ENCODE results near the gene UBE2D2. TPM values are rescaled to one million over a fixed set of nuclear protein-coding genes. Genes with fewer than 3 reads are reported as not detected.

The UBE2D2 gene
- polyA plus RNA-seq, 2 of the 4 experiments (the other 2 are of a cell fraction), result 74.8 to 115 TPM

DNA sequence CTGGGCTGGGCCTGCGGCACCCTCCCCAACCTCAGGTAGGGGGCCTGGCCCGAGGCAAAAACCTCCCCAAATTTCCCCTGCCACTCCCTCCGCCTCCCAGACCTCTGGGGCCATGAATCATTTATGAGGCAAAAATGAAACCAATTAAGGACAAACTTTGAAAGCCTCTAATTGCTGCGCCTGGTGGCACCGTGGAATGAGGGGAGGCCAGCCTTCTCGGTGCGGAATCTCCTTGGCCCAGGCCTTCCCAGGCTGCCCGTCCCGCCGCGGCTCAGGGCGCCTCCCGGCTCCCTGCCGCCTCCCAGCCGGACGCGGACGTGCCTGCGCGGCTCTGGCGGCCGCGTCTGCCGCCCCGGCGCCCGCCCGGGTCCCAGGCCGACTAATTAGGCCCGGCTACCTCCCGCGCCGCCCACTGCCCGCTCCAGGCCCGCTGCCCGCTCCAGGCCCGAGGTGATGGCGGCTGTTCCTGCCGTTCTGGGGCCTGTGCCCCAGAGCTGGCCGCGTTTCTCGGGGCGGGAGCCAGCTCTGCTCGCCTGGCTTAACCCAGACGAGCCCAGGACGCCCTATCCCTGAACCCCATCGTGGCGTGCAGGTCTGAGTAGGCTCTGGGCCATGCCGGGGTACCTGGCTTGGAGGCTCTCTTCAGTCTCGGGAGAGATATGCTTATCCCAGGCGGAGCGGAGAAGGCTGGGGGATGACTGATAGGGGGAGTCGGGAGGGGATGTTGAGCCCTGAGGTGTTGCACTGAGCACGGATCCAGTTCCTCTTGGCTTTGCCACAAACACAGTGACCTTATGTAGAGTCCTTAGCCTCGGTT lies 107.1 kb downstream of the UBE2D2 start (continued):
- no peak for TF ChIP-seq ZC3H11A (IDR thresholded peaks at IDR 0.05)
- no peak for TF ChIP-seq RCOR1 (IDR thresholded peaks at IDR 0.05; ENCODE audit: low read depth, low read length)

DNA sequence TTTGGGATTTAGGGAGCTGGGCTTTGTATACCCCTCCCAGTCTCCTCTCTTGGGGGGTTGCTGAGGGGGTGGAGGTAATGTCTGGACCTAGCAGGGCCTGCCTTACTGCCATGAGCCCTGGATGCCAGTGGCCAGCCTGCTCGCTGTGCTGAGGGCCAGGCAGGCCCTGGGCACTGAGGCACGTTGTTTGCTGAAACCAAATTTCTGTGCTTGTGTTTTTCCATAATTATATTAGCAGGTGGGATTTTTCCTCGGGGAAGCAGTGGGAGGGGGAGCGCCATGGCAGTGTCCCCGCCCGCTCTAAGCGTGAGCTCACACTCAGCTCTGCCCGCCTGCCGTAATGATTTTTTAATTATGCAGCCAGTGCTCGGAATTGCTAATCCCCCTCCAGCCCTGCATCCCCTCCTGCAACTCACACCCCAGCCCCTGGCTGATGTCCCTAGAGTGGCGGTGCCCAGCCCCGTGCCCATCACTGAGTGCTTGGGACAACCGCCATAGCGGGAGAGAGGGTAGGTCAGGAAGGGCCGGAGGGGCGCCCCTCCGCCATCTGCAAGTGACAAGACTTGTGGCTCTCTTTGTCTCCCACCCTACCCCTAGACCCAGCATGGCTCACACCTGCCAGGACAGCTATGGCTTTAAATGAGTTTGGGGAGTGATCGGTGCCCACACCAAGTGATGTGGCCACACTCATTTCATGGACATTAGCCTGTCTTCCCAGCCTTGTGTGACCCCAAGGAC lies 108.0 kb downstream of the UBE2D2 start:
- ChIA-PET CTCF (interaction anchor here (0.9 to 5.1 kb wide), 6 partner anchors 9 to 97 kb away, joined by 4 to 16 read pairs (median 6); partner anchors contain the start of gene CXXC5), POLR2A (interaction anchor here (1.4 kb wide), 1 partner anchor 10 kb away, joined by 3 read pairs; no protein-coding TSS in a partner anchor)
- WGBS (ENCODE audit: missing lambda C conversion rate), result 91% methylated on average over 18 of the region's 18 CpGs
- FAIRE-seq, result no peak
- TF ChIP-seq BHLHE40 (IDR thresholded peaks at IDR 0.05; ENCODE audit: low read depth, low read length) (no peak), GATA3 (IDR thresholded peaks at IDR 0.05; ENCODE audit: borderline replicate concordance) (no peak), NFE2L2 (conservative IDR thresholded peaks at IDR 0.05; ENCODE audit: low read length) (no peak)
- TF ChIP-seq, protein P1, sequence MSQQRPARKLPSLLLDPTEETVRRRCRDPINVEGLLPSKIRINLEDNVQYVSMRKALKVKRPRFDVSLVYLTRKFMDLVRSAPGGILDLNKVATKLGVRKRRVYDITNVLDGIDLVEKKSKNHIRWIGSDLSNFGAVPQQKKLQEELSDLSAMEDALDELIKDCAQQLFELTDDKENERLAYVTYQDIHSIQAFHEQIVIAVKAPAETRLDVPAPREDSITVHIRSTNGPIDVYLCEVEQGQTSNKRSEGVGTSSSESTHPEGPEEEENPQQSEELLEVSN (IDR thresholded peaks at IDR 0.05; ENCODE audit: borderline replicate concordance, low read depth), result no peak
- DNase-seq (ENCODE audit: low read depth in 1 of 2, low spot score in 1 of 2), result no peak
- no peaks in the 10 kb centered on the region for H3K9me3 ChIP-seq
- peak overlapping the region; percentile 82 for H3K4me2 ChIP-seq
- H3K27ac ChIP-seq, result peak overlapping the region; percentile 79 to 98; a peak in 5 of 6 replicates
- peaks cover 33% of the 10 kb centered on the region for H3K4me1 ChIP-seq
- H3K4me3 ChIP-seq, result no peak overlapping the region
- no peak for ATAC-seq

DNA sequence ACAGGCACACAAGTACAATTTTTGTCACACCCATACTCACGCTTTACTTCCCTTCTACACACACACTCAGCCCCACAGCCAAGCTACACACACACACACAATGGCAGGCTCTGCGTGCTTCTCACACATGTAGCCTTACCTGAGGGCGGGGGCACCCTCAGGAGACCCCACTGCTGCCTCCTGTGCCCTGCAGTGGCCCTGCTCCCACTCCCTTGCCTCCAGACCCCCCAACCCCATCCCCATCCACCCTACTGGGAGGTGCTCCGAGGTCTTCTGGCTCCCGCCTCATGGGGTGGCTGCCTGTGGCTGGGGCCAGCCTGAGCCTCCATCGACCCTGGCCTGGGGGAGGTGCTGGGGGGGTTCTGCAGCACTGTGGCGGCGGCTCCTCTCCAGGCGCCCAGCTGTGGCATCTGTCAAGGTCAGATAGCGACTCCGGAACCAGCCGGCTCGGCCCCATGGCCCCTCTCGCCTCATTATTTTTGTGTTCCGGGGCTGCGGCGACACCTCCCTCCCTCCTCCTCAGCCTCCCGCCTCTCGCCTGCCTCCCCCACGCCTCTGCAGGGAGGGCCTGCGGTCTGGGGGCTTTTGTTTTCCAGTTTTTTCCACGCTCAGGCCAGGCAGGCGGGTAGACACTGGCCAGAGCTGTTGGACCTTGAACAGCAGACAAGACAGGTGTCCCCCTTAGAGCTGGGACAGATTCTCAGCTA lies 108.7 kb downstream of the UBE2D2 start:
- Histone ChIP-seq H3K4me2 (no peak overlapping the region), H3K4me3 (no peak overlapping the region), H3K27ac (peak overlapping the region in 1 of 2 experiments; percentile 31; a peak in 1 of 6 replicates), H3K9me3 (no peaks in the 10 kb centered on the region), H3K4me1 (peaks cover 35% of the 10 kb centered on the region)
- no peak for ATAC-seq
- TF ChIP-seq, protein P2, sequence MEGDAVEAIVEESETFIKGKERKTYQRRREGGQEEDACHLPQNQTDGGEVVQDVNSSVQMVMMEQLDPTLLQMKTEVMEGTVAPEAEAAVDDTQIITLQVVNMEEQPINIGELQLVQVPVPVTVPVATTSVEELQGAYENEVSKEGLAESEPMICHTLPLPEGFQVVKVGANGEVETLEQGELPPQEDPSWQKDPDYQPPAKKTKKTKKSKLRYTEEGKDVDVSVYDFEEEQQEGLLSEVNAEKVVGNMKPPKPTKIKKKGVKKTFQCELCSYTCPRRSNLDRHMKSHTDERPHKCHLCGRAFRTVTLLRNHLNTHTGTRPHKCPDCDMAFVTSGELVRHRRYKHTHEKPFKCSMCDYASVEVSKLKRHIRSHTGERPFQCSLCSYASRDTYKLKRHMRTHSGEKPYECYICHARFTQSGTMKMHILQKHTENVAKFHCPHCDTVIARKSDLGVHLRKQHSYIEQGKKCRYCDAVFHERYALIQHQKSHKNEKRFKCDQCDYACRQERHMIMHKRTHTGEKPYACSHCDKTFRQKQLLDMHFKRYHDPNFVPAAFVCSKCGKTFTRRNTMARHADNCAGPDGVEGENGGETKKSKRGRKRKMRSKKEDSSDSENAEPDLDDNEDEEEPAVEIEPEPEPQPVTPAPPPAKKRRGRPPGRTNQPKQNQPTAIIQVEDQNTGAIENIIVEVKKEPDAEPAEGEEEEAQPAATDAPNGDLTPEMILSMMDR (IDR thresholded peaks at IDR 0.05), result no peak
- TF ChIP-seq HDAC2 (IDR thresholded peaks at IDR 0.05), result no peak
- no peak for TF ChIP-seq KDM1A (IDR thresholded peaks at IDR 0.05; ENCODE audit: low read depth)
- no peak for TF ChIP-seq HOXA7 (CRISPR knock-in tag; IDR thresholded peaks at IDR 0.05)
- TF ChIP-seq FOXS1 (CRISPR knock-in tag; IDR thresholded peaks at IDR 0.05), result no peak
- TF ChIP-seq, protein P3, sequence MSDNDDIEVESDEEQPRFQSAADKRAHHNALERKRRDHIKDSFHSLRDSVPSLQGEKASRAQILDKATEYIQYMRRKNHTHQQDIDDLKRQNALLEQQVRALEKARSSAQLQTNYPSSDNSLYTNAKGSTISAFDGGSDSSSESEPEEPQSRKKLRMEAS (IDR thresholded peaks at IDR 0.05), result no peak
- no peak for DNase-seq (ENCODE audit: low read depth in 1 of 2, low spot score in 1 of 2)
- FAIRE-seq, result no peak
- 89% methylated on average over 18 of the region's 23 CpGs for WGBS (ENCODE audit: missing lambda C conversion rate)
- CTCF ChIA-PET, result interaction anchor here (0.6 to 5.1 kb wide), 12 partner anchors 8 to 96 kb away, joined by 3 to 16 read pairs (median 5); partner anchors contain the start of gene CXXC5
- POLR2A ChIA-PET, result interaction anchor here (0.6 to 1.4 kb wide), 2 partner anchors 11 to 999 kb away, joined by 3 to 4 read pairs; no protein-coding TSS in a partner anchor

DNA sequence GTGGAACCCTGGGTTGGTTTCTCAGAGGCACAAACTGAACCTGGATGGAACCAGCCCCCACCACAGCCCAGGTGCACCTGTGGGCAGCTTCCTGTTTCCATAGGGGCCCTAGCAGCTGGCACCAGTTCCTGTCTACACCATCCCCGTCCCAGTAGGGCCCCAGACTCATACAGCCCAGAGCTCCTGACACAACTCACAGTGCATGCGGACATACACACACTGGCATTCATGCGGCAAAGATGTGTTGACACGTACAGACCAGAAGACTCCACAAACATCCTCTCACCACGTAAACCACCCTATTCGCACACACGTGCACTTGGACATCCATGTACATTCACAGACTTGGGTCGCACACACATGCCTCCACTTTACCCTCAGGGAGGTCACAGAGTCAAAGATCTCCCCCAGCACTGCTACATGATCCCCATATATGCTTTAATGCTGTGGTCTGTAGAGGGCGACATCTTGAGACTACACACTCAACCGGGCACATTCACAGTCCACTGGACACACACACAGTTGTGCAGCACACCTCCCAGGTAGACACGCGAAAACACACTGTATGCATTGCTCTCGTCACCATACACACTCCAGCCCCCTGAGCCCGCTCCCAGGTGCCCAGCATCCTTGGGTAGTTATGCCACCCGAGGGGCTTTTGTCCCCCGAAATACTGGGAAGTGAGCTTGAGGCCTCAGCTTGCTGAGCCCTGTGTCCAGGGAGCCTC lies 109.4 kb downstream of the UBE2D2 start:
- H3K4me2 ChIP-seq, result no peak overlapping the region
- ATAC-seq (peak in 1 of 2 experiments; percentile 59; a peak in 3 of 6 replicates), DNase-seq (ENCODE audit: low read depth in 1 of 2, low spot score in 1 of 2) (peak in 1 of 2 experiments; percentile 53), FAIRE-seq (no peak)
- POLR2A ChIA-PET, result interaction anchor here (0.6 to 1.4 kb wide), 2 partner anchors 11 to 999 kb away, joined by 3 to 4 read pairs; no protein-coding TSS in a partner anchor
- CTCF ChIA-PET, result interaction anchor here (0.6 to 5.1 kb wide), 17 partner anchors 9 to 96 kb away, joined by 3 to 16 read pairs (median 4); partner anchors contain the start of gene CXXC5
- no peaks in the 10 kb centered on the region for H3K9me3 ChIP-seq
- 81% methylated on average over 16 of the region's 16 CpGs for WGBS (ENCODE audit: missing lambda C conversion rate)
- peak overlapping the region in 1 of 2 experiments; percentile 51; a peak in 1 of 6 replicates for H3K27ac ChIP-seq
- H3K4me3 ChIP-seq, result no peak overlapping the region
- peaks cover 42% of the 10 kb centered on the region for H3K4me1 ChIP-seq
- no peak for TF ChIP-seq SMC3 (IDR thresholded peaks at IDR 0.05)
- TF ChIP-seq, protein P2 (IDR thresholded peaks at IDR 0.05), result peak; percentile 26; the same call in 2 of the 3 replicates
- TF ChIP-seq, protein P4, sequence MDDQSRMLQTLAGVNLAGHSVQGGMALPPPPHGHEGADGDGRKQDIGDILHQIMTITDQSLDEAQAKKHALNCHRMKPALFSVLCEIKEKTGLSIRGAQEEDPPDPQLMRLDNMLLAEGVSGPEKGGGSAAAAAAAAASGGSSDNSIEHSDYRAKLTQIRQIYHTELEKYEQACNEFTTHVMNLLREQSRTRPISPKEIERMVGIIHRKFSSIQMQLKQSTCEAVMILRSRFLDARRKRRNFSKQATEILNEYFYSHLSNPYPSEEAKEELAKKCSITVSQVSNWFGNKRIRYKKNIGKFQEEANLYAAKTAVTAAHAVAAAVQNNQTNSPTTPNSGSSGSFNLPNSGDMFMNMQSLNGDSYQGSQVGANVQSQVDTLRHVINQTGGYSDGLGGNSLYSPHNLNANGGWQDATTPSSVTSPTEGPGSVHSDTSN (IDR thresholded peaks at IDR 0.05), result no peak
- peak in 1 of 2 experiments; percentile 24; a peak in 1 of 5 replicates for TF ChIP-seq RAD21 (conservative IDR thresholded peaks at IDR 0.05 in 1 of 2, IDR thresholded peaks at IDR 0.05 in 1 of 2)
